HEK293 (cell line): ENCODE measurements around the gene SEMA4D.

Source experiments
- CTCF ChIA-PET: fragments of 350-600 bp; formaldehyde crosslinking; extraction: SDS; loops from one replicate; lab custom pipeline; 2021; ENCODE audit warnings: antibody characterized with exemption; lab: Yijun Ruan, JAX
- POLR2A ChIA-PET: fragments of 300-600 bp; formaldehyde crosslinking; extraction: SDS; loops from one replicate; lab custom pipeline; 2020; ENCODE audit warnings: antibody characterized with exemption, inconsistent platforms; lab: Yijun Ruan, JAX
- H3K27ac ChIP-seq: fragments of 200-500 bp; sonication (Bioruptor generic); 2 replicates; pipeline ENCODE4 v1.5.1; 2014; ENCODE audit warnings: low read depth, low read length, control low read depth, inconsistent platforms; ENCODE audit errors: extremely low read depth
- H3K36me3 ChIP-seq, 2 experiments: fragments of 200-500 bp in 1 of 2; sonication (Bioruptor generic) in 1 of 2; 1 replicate in 1 of 2; 2 replicates in 1 of 2; pipeline ENCODE4 v1.5.1; 2014 to 2017; ENCODE audit warnings: inconsistent platforms in 2 of 2, low read length in 2 of 2; ENCODE audit not compliant: control insufficient read depth in 2 of 2, insufficient read depth in 1 of 2
- H3K4me1 ChIP-seq: fragments of 200-500 bp; sonication (Bioruptor generic); 2 replicates; pipeline ENCODE4 v1.5.1; 2014; ENCODE audit warnings: mild to moderate bottlenecking, low read length, inconsistent platforms; ENCODE audit not compliant: control insufficient read depth, insufficient read depth
- H3K4me3 ChIP-seq: 2 replicates; pipeline ENCODE4 v1.5.1; 2011; ENCODE audit warnings: low read depth, mild to moderate bottlenecking, control low read depth, low read length, moderate library complexity
- H3K9me3 ChIP-seq: fragments of 200-500 bp; sonication (Bioruptor generic); 2 replicates; pipeline ENCODE4 v1.5.1; 2014; ENCODE audit warnings: low read depth, low read length, inconsistent platforms; ENCODE audit not compliant: control insufficient read depth, insufficient read depth
- MYNN ChIP-seq: fragments of 450-650 bp; formaldehyde crosslinking; IDR thresholded peaks from 2 replicates; pipeline ENCODE4 v1.5.1; 2016; ENCODE audit warnings: missing biosample characterization, missing genetic modification characterization, borderline replicate concordance
- RBAK ChIP-seq: fragments of 450-650 bp; formaldehyde crosslinking; IDR thresholded peaks from 2 replicates; pipeline ENCODE4 v1.5.1; 2016; ENCODE audit warnings: missing biosample characterization, missing genetic modification characterization
- SP7 ChIP-seq: fragments of 450-650 bp; formaldehyde crosslinking; IDR thresholded peaks from 2 replicates; pipeline ENCODE4 v1.5.1; 2016; ENCODE audit warnings: missing biosample characterization, missing genetic modification characterization
- YY1 ChIP-seq: fragments of 450-650 bp; formaldehyde crosslinking; IDR thresholded peaks from 2 replicates; pipeline ENCODE4 v1.5.1; 2018; ENCODE audit warnings: missing biosample characterization, missing genetic modification characterization
- ZBTB7A ChIP-seq: fragments of 450-650 bp; formaldehyde crosslinking; IDR thresholded peaks from 2 replicates; pipeline ENCODE4 v1.5.1; 2016; ENCODE audit warnings: low read depth, missing biosample characterization, missing genetic modification characterization
- ZFP3 ChIP-seq: fragments of 450-650 bp; formaldehyde crosslinking; IDR thresholded peaks from 2 replicates; pipeline ENCODE4 v1.5.1; 2016; ENCODE audit warnings: low read depth, missing biosample characterization, missing genetic modification characterization
- ZNF184 ChIP-seq: fragments of 450-650 bp; IDR thresholded peaks from 2 replicates; pipeline ENCODE4 v1.5.1; 2018; ENCODE audit warnings: missing biosample characterization, mild to moderate bottlenecking, missing genetic modification characterization
- ZNF354C ChIP-seq: fragments of 450-650 bp; formaldehyde crosslinking; IDR thresholded peaks from 2 replicates; pipeline ENCODE4 v1.5.1; 2016; ENCODE audit warnings: missing biosample characterization, missing genetic modification characterization, low read depth, borderline replicate concordance
- ZNF416 ChIP-seq: fragments of 450-650 bp; formaldehyde crosslinking; IDR thresholded peaks from 2 replicates; pipeline ENCODE4 v1.5.1; 2016; ENCODE audit warnings: missing biosample characterization, missing genetic modification characterization
- ZNF426 ChIP-seq: fragments of 450-650 bp; formaldehyde crosslinking; IDR thresholded peaks from 2 replicates; pipeline ENCODE4 v1.5.1; 2017; ENCODE audit warnings: missing biosample characterization, missing genetic modification characterization, mild to moderate bottlenecking, inconsistent platforms, moderate library complexity
- ZNF48 ChIP-seq: fragments of 450-650 bp; formaldehyde crosslinking; IDR thresholded peaks from 2 replicates; pipeline ENCODE4 v1.5.1; 2016; ENCODE audit warnings: missing biosample characterization, missing genetic modification characterization
- ZNF510 ChIP-seq: fragments of 450-650 bp; formaldehyde crosslinking; IDR thresholded peaks from 2 replicates; pipeline ENCODE4 v1.5.1; 2018; ENCODE audit warnings: mild to moderate bottlenecking, missing genetic modification characterization, missing biosample characterization; ENCODE audit not compliant: insufficient replicate concordance
- ZNF521 ChIP-seq: fragments of 450-650 bp; formaldehyde crosslinking; IDR thresholded peaks from 2 replicates; pipeline ENCODE4 v1.5.1; 2017; ENCODE audit warnings: missing biosample characterization, mild to moderate bottlenecking, missing genetic modification characterization
- ZNF585B ChIP-seq: fragments of 450-650 bp; formaldehyde crosslinking; IDR thresholded peaks from 2 replicates; pipeline ENCODE4 v1.5.1; 2016; ENCODE audit warnings: missing biosample characterization, missing genetic modification characterization
- ZNF707 ChIP-seq: fragments of 450-650 bp; formaldehyde crosslinking; IDR thresholded peaks from 2 replicates; pipeline ENCODE4 v1.5.1; 2016; ENCODE audit warnings: missing biosample characterization, missing genetic modification characterization
- ZNF792 ChIP-seq: fragments of 450-650 bp; formaldehyde crosslinking; IDR thresholded peaks from 2 replicates; pipeline ENCODE4 v1.5.1; 2016; ENCODE audit warnings: missing biosample characterization, missing genetic modification characterization
- TF ChIP-seq, protein P1 (sequence below): fragments of 450-650 bp; formaldehyde crosslinking; conservative IDR thresholded peaks from 2 replicates; pipeline ENCODE4 v1.5.1; 2016; ENCODE audit warnings: low read depth, missing biosample characterization, missing genetic modification characterization
- TF ChIP-seq, protein P2 (sequence below): fragments of 450-650 bp; formaldehyde crosslinking; IDR thresholded peaks from 2 replicates; pipeline ENCODE4 v1.5.1; 2016; ENCODE audit warnings: missing biosample characterization, missing genetic modification characterization
- TF ChIP-seq, protein P3 (sequence below): fragments of 450-650 bp; formaldehyde crosslinking; IDR thresholded peaks from 2 replicates; pipeline ENCODE4 v1.5.1; 2016; ENCODE audit warnings: missing biosample characterization, missing genetic modification characterization, low read depth

The SEMA4D gene

DNA sequence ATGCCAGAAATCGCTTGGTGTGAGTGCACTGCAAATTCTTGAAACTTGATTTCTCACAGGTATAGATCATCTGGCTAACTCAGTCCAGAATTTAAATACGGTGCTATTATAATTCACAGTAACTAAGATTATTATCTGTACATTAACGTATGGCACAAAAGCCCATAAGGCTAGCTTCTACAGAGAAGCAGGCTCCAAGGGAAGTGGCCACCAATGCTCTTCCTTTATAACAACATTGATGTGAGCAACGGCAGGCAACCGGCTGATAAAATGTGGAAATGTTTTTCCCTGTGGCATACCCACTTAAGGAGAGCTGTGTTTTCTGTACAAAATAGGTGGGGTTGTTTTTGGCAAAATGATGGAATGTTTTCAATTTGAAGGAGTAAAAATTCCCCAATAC is 35.7 kb downstream of the SEMA4D start:
- CTCF ChIA-PET, result no interaction called here
- Histone ChIP-seq H3K9me3 (no peaks in the 10 kb centered on the region), H3K4me1 (0 out of 2 replicates have a peak, but pooled peaks cover 2% of the 10 kb centered on the region), H3K4me3 (no peak overlapping the region), H3K27ac (no peak overlapping the region), H3K36me3 (peaks cover 0 to 8% of the 10 kb centered on the region in 2 experiments; a peak in 1 of 3 replicates)
- TF ChIP-seq, protein P1, sequence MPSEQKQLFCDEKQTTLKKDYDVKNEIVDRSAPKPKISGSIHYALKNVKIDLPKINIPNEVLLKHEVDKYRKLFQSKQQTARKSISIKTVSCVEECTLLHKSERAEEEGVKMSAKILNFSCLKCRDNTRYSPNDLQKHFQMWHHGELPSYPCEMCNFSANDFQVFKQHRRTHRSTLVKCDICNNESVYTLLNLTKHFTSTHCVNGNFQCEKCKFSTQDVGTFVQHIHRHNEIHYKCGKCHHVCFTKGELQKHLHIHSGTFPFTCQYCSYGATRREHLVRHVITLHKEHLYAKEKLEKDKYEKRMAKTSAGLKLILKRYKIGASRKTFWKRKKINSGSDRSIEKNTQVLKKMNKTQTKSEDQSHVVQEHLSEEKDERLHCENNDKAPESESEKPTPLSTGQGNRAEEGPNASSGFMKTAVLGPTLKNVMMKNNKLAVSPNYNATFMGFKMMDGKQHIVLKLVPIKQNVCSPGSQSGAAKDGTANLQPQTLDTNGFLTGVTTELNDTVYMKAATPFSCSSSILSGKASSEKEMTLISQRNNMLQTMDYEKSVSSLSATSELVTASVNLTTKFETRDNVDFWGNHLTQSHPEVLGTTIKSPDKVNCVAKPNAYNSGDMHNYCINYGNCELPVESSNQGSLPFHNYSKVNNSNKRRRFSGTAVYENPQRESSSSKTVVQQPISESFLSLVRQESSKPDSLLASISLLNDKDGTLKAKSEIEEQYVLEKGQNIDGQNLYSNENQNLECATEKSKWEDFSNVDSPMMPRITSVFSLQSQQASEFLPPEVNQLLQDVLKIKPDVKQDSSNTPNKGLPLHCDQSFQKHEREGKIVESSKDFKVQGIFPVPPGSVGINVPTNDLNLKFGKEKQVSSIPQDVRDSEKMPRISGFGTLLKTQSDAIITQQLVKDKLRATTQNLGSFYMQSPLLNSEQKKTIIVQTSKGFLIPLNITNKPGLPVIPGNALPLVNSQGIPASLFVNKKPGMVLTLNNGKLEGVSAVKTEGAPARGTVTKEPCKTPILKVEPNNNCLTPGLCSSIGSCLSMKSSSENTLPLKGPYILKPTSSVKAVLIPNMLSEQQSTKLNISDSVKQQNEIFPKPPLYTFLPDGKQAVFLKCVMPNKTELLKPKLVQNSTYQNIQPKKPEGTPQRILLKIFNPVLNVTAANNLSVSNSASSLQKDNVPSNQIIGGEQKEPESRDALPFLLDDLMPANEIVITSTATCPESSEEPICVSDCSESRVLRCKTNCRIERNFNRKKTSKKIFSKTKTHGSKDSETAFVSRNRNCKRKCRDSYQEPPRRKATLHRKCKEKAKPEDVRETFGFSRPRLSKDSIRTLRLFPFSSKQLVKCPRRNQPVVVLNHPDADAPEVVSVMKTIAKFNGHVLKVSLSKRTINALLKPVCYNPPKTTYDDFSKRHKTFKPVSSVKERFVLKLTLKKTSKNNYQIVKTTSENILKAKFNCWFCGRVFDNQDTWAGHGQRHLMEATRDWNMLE (tag by site-specific recombination), result no peak
- TF ChIP-seq YY1 (tag by site-specific recombination), result no peak
- TF ChIP-seq ZNF354C, result no peak
- TF ChIP-seq, protein P2, sequence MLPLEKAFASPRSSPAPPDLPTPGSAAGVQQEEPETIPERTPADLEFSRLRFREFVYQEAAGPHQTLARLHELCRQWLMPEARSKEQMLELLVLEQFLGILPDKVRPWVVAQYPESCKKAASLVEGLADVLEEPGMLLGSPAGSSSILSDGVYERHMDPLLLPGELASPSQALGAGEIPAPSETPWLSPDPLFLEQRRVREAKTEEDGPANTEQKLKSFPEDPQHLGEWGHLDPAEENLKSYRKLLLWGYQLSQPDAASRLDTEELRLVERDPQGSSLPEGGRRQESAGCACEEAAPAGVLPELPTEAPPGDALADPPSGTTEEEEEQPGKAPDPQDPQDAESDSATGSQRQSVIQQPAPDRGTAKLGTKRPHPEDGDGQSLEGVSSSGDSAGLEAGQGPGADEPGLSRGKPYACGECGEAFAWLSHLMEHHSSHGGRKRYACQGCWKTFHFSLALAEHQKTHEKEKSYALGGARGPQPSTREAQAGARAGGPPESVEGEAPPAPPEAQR (tag by site-specific recombination), result no peak
- no peak for TF ChIP-seq ZNF521 (tag by site-specific recombination)
- TF ChIP-seq, protein P3, sequence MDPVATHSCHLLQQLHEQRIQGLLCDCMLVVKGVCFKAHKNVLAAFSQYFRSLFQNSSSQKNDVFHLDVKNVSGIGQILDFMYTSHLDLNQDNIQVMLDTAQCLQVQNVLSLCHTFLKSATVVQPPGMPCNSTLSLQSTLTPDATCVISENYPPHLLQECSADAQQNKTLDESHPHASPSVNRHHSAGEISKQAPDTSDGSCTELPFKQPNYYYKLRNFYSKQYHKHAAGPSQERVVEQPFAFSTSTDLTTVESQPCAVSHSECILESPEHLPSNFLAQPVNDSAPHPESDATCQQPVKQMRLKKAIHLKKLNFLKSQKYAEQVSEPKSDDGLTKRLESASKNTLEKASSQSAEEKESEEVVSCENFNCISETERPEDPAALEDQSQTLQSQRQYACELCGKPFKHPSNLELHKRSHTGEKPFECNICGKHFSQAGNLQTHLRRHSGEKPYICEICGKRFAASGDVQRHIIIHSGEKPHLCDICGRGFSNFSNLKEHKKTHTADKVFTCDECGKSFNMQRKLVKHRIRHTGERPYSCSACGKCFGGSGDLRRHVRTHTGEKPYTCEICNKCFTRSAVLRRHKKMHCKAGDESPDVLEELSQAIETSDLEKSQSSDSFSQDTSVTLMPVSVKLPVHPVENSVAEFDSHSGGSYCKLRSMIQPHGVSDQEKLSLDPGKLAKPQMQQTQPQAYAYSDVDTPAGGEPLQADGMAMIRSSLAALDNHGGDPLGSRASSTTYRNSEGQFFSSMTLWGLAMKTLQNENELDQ (tag by site-specific recombination), result no peak
- TF ChIP-seq SP7 (tag by site-specific recombination), result no peak
- no peak for TF ChIP-seq ZNF510 (tag by site-specific recombination)
- TF ChIP-seq MYNN (tag by site-specific recombination), result no peak
- TF ChIP-seq ZNF792, result no peak
- TF ChIP-seq ZNF184, result no peak
- no peak for TF ChIP-seq ZNF585B
- TF ChIP-seq ZNF48 (tag by site-specific recombination), result no peak
- TF ChIP-seq ZFP3 (tag by site-specific recombination), result no peak
- no peak for TF ChIP-seq ZBTB7A
- TF ChIP-seq RBAK (tag by site-specific recombination), result no peak
- TF ChIP-seq ZNF426 (tag by site-specific recombination), result no peak
- TF ChIP-seq ZNF416 (tag by site-specific recombination), result no peak
- no peak for TF ChIP-seq ZNF707
- POLR2A ChIA-PET, result no interaction called here
